ENCODE results near the gene SNX5.

Gene SNX5

GRCh38 chr20:17969278-17969883 lies 787 bp upstream of the SNX5 start:
- Histone ChIP-seq H3K27me3 (ENCODE audit: low read depth, low read length) (no peaks in the 10 kb centered on the region), H3K9ac (ENCODE audit: low read length) (peak overlapping the region; percentile 98), H2AFZ (ENCODE audit: low read depth, low read length) (peak overlapping the region; percentile 73; the same call in 1 of the 2 replicates), H3K4me2 (ENCODE audit: low read length) (peak overlapping the region; percentile 78), H3K36me3 (replicated peaks; ENCODE audit: low read depth, low read length) (peaks cover 64% of the 10 kb centered on the region), H3K79me2 (ENCODE audit: low read length) (peaks cover 98% of the 10 kb centered on the region), H3K4me3 (ENCODE audit: low read length) (peak overlapping the region; percentile 82), H3K9me3 (ENCODE audit: insufficient read depth, low read length) (no peaks in the 10 kb centered on the region), H3K27ac (ENCODE audit: low read length) (peak overlapping the region; percentile 95), H4K20me1 (ENCODE audit: insufficient read depth, low read length) (peaks cover 53% of the 10 kb centered on the region), H3K4me1 (ENCODE audit: low read length) (peaks cover 53% of the 10 kb centered on the region)
- 0 out of 2 replicates have a peak, but pooled peaks have one; percentile 15 for TF ChIP-seq CTCF (IDR thresholded peaks at IDR 0.05; ENCODE audit: low read depth, low read length)
- TF ChIP-seq EZH2phosphoT487 (IDR thresholded peaks at IDR 0.05; ENCODE audit: low read depth) = no peak

GRCh38 chr20:17967521-17968365 lies 851 bp downstream of the SNX5 start:
- Histone ChIP-seq H3K79me2 (ENCODE audit: low read length) (peaks cover 98% of the 10 kb centered on the region), H3K36me3 (replicated peaks; ENCODE audit: low read depth, low read length) (peaks cover 74% of the 10 kb centered on the region), H3K4me2 (ENCODE audit: low read length) (peak overlapping the region; percentile 80), H3K9me3 (ENCODE audit: insufficient read depth, low read length) (no peaks in the 10 kb centered on the region), H2AFZ (ENCODE audit: low read depth, low read length) (no peak overlapping the region), H3K27ac (ENCODE audit: low read length) (peak overlapping the region; percentile 95), H4K20me1 (ENCODE audit: insufficient read depth, low read length) (peaks cover 69% of the 10 kb centered on the region), H3K4me1 (ENCODE audit: low read length) (peaks cover 59% of the 10 kb centered on the region), H3K9ac (ENCODE audit: low read length) (peak overlapping the region; percentile 98), H3K4me3 (ENCODE audit: low read length) (peak overlapping the region; percentile 82), H3K27me3 (ENCODE audit: low read depth, low read length) (no peaks in the 10 kb centered on the region)
- no peak for TF ChIP-seq CTCF (IDR thresholded peaks at IDR 0.05; ENCODE audit: low read depth, low read length)
- TF ChIP-seq EZH2phosphoT487 (IDR thresholded peaks at IDR 0.05; ENCODE audit: low read depth) = no peak

- H3K36me3 ChIP-seq (replicated peaks; ENCODE audit: low read depth, low read length) = peaks cover 69% of the 10 kb centered on the region
- no peak overlapping the region for H2AFZ ChIP-seq (ENCODE audit: low read depth, low read length)
- H3K79me2 ChIP-seq (ENCODE audit: low read length) = peaks cover 98% of the 10 kb centered on the region
- peaks cover 59% of the 10 kb centered on the region for H3K4me1 ChIP-seq (ENCODE audit: low read length)
- H3K27me3 ChIP-seq (ENCODE audit: low read depth, low read length) = no peaks in the 10 kb centered on the region
- no peak for TF ChIP-seq EZH2phosphoT487 (IDR thresholded peaks at IDR 0.05; ENCODE audit: low read depth)
- no peak; the same call in 1 of the 2 replicates for TF ChIP-seq CTCF (IDR thresholded peaks at IDR 0.05; ENCODE audit: low read depth, low read length)
- no peaks in the 10 kb centered on the region for H3K9me3 ChIP-seq (ENCODE audit: insufficient read depth, low read length)
- H3K4me3 ChIP-seq (ENCODE audit: low read length) = peak overlapping the region; percentile 82
- H3K4me2 ChIP-seq (ENCODE audit: low read length) = peak overlapping the region; percentile 80
- H3K9ac ChIP-seq (ENCODE audit: low read length) = peak overlapping the region; percentile 98
- peak overlapping the region; percentile 95 for H3K27ac ChIP-seq (ENCODE audit: low read length)
- H4K20me1 ChIP-seq (ENCODE audit: insufficient read depth, low read length) = peaks cover 69% of the 10 kb centered on the region
Measured at GRCh38 chr20:17966432-17967310, 1.9 kb downstream of the SNX5 start.
